WTC11 (cell line): Measurements from ENCODE around the gene CYP27B1. TPM values are rescaled to one million over a fixed set of nuclear protein-coding genes. Genes with fewer than 3 reads are reported as not detected.

Source experiments
- ATAC-seq: fragments of 200-7000 bp; cut with Tn5 transposase; 2 replicates; pipeline ENCODE4 v1.10.0; 2021; ENCODE audit warnings: mild to moderate bottlenecking, moderate library complexity
- CTCF ChIA-PET: fragments of 300-600 bp; sonication (Branson Sonifier 250); formaldehyde crosslinking; loops from one replicate; lab custom pipeline; 2021; ENCODE audit warnings: antibody characterized with exemption; lab: Charles Lee
- POLR2A ChIA-PET: fragments of 350-600 bp; sonication (Branson Sonifier 250); formaldehyde crosslinking; loops from one replicate; lab custom pipeline; 2021; ENCODE audit warnings: antibody characterized with exemption; lab: Charles Lee
- DNase-seq: peaks from one replicate; pipeline ENCODE4 v3.0.0; 2021; ENCODE audit warnings: low spot score
- H3K27ac Mint-ChIP-seq: 2 replicates; pipeline ENCODE4 v1.8.0; 2021; ENCODE audit warnings: mixed read lengths
- H3K27me3 Mint-ChIP-seq: 2 replicates; pipeline ENCODE4 v1.8.0; 2021; ENCODE audit warnings: low read depth, mild to moderate bottlenecking, moderate library complexity, mixed read lengths
- H3K36me3 Mint-ChIP-seq: 2 replicates; pipeline ENCODE4 v1.8.0; 2021; ENCODE audit warnings: mixed read lengths
- H3K4me1 Mint-ChIP-seq: 2 replicates; pipeline ENCODE4 v1.8.0; 2022; ENCODE audit warnings: mixed read lengths
- H3K4me3 Mint-ChIP-seq: 2 replicates; pipeline ENCODE4 v1.8.0; 2021; ENCODE audit warnings: mild to moderate bottlenecking, moderate library complexity, mixed read lengths
- H3K9me3 Mint-ChIP-seq: 2 replicates; pipeline ENCODE4 v1.8.0; 2021; ENCODE audit warnings: mixed read lengths
- AFF4 ChIP-seq: sonication (generic); formaldehyde crosslinking; IDR thresholded peaks from 2 replicates; pipeline ENCODE4 v1.8.1; 2023; ENCODE audit warnings: mild to moderate bottlenecking, missing genetic modification reagents, borderline replicate concordance
- FOXK1 ChIP-seq: sonication (generic); formaldehyde crosslinking; IDR thresholded peaks from 2 replicates; pipeline ENCODE4 v1.8.0; 2022; ENCODE audit warnings: mild to moderate bottlenecking, moderate library complexity, missing genetic modification reagents
- IRF1 ChIP-seq: sonication (generic); formaldehyde crosslinking; IDR thresholded peaks from 2 replicates; pipeline ENCODE4 v1.8.0; 2023; ENCODE audit warnings: missing genetic modification reagents
- IRF2 ChIP-seq: sonication (generic); formaldehyde crosslinking; IDR thresholded peaks from 2 replicates; pipeline ENCODE4 v1.8.0; 2022; ENCODE audit warnings: low read depth, missing genetic modification reagents, borderline replicate concordance
- KAT7 ChIP-seq: sonication (generic); formaldehyde crosslinking; IDR thresholded peaks from 2 replicates; pipeline ENCODE4 v1.8.1; 2023; ENCODE audit warnings: missing genetic modification reagents, mild to moderate bottlenecking, borderline replicate concordance
- MAX ChIP-seq: sonication (generic); formaldehyde crosslinking; IDR thresholded peaks from 2 replicates; pipeline ENCODE4 v1.8.0; 2022; ENCODE audit warnings: mild to moderate bottlenecking, missing genetic modification reagents
- NFE2L1 ChIP-seq: sonication (generic); formaldehyde crosslinking; IDR thresholded peaks from 2 replicates; pipeline ENCODE4 v1.8.1; 2023; ENCODE audit warnings: missing genetic modification reagents
- OVOL2 ChIP-seq: fragments of 250-450 bp; sonication (Bioruptor Pico); IDR thresholded peaks from 2 replicates; pipeline ENCODE4 v1.9.0; 2021; ENCODE audit warnings: mild to moderate bottlenecking, borderline replicate concordance
- RORB ChIP-seq: fragments of 250-450 bp; sonication (Bioruptor Pico); IDR thresholded peaks from 2 replicates; pipeline ENCODE4 v1.9.0; 2021; ENCODE audit warnings: mild to moderate bottlenecking
- TP53 ChIP-seq: sonication (generic); formaldehyde crosslinking; IDR thresholded peaks from 2 replicates; pipeline ENCODE4 v1.8.1; 2023; ENCODE audit warnings: mild to moderate bottlenecking, missing genetic modification reagents
- ZBTB21 ChIP-seq: sonication (generic); formaldehyde crosslinking; IDR thresholded peaks from 2 replicates; pipeline ENCODE4 v1.8.1; 2023; ENCODE audit warnings: mild to moderate bottlenecking, missing genetic modification reagents, borderline replicate concordance
- ZNF317 ChIP-seq: sonication (generic); formaldehyde crosslinking; IDR thresholded peaks from 2 replicates; pipeline ENCODE4 v1.8.1; 2023; ENCODE audit warnings: low read depth, mild to moderate bottlenecking, moderate library complexity, missing genetic modification reagents, borderline replicate concordance
- ZNF671 ChIP-seq: fragments of 250-450 bp; sonication (Bioruptor Pico); IDR thresholded peaks from 2 replicates; pipeline ENCODE4 v1.8.0; 2021; ENCODE audit warnings: mild to moderate bottlenecking
- total RNA-seq: library from RNA; stranded (reverse); gene quantifications from 3 replicates; pipeline ENCODE4 v1.2.3, GENCODE V29; 2021
- TF ChIP-seq, protein P1 (sequence below): sonication (generic); formaldehyde crosslinking; IDR thresholded peaks from 2 replicates; pipeline ENCODE4 v1.8.1; 2023; ENCODE audit warnings: mild to moderate bottlenecking, moderate library complexity, missing genetic modification reagents
- TF ChIP-seq, protein P2 (sequence below): fragments of 250-450 bp; sonication (Bioruptor Pico); IDR thresholded peaks from 2 replicates; pipeline ENCODE4 v2.1.2; 2022; ENCODE audit warnings: mild to moderate bottlenecking, moderate library complexity
- TF ChIP-seq, protein P3 (sequence below): fragments of 250-450 bp; sonication (Bioruptor Pico); IDR thresholded peaks from 2 replicates; pipeline ENCODE4 v1.9.0; 2021; ENCODE audit warnings: moderate library complexity, mild to moderate bottlenecking, inconsistent platforms, borderline replicate concordance

CYP27B1 gene
- total RNA-seq, 1 experiment from 2014 or later: 2.1 TPM

DNA sequence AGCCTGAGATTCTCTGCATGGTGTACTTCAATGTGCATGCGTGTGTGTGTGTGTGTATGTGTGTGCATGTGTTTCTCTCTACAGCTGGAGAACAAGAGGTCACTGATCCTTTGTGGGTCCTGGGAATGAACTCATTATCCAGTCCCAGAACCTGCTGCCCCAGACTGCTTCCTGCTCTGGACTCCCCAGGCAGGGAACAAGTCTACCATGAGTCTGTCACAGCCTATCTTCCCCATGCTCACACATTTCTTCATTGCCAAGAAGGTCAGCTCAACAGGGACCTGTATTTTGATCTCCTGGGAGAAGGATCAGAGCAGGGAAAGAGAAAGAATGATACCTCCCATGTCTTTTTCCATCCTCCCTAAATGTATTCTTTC is 25.5 kb downstream of the CYP27B1 start:
- H3K27ac Mint-ChIP-seq: no peak overlapping the region
- H3K27me3 Mint-ChIP-seq: peaks cover 76% of the 10 kb centered on the region
- H3K4me3 Mint-ChIP-seq: no peak overlapping the region; the same call in 1 of the 2 replicates
- ChIA-PET POLR2A (interaction anchor here (1.0 kb wide), 1 partner anchor 11 kb away, joined by 4 read pairs; the partner anchor contains the start of gene CDK4), CTCF (interaction anchor here (0.8 to 4.7 kb wide), 7 partner anchors 9 to 158 kb away, joined by 3 to 31 read pairs (median 5); partner anchors contain the start of gene B4GALNT1)
- DNase-seq: no peak
- H3K36me3 Mint-ChIP-seq: peaks cover 6% of the 10 kb centered on the region; the same call in 1 of the 2 replicates
- ATAC-seq: no peak
- no peaks in the 10 kb centered on the region; the same call in 1 of the 2 replicates for H3K9me3 Mint-ChIP-seq
- no peak for TF ChIP-seq ZNF317
- no peak for TF ChIP-seq IRF2
- no peak for TF ChIP-seq ZBTB21 (CRISPR knock-in tag)
- TF ChIP-seq OVOL2: no peak
- TF ChIP-seq, protein P1, sequence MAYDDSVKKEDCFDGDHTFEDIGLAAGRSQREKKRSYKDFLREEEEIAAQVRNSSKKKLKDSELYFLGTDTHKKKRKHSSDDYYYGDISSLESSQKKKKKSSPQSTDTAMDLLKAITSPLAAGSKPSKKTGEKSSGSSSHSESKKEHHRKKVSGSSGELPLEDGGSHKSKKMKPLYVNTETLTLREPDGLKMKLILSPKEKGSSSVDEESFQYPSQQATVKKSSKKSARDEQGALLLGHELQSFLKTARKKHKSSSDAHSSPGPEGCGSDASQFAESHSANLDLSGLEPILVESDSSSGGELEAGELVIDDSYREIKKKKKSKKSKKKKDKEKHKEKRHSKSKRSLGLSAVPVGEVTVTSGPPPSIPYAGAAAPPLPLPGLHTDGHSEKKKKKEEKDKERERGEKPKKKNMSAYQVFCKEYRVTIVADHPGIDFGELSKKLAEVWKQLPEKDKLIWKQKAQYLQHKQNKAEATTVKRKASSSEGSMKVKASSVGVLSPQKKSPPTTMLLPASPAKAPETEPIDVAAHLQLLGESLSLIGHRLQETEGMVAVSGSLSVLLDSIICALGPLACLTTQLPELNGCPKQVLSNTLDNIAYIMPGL (CRISPR knock-in tag): no peak
- TF ChIP-seq MAX (CRISPR knock-in tag): no peak
- TF ChIP-seq AFF4 (CRISPR knock-in tag): no peak
- no peak for TF ChIP-seq IRF1 (CRISPR knock-in tag)
- TF ChIP-seq FOXK1 (CRISPR knock-in tag): no peak
- no peak for TF ChIP-seq NFE2L1 (CRISPR knock-in tag)
- TF ChIP-seq, protein P2, sequence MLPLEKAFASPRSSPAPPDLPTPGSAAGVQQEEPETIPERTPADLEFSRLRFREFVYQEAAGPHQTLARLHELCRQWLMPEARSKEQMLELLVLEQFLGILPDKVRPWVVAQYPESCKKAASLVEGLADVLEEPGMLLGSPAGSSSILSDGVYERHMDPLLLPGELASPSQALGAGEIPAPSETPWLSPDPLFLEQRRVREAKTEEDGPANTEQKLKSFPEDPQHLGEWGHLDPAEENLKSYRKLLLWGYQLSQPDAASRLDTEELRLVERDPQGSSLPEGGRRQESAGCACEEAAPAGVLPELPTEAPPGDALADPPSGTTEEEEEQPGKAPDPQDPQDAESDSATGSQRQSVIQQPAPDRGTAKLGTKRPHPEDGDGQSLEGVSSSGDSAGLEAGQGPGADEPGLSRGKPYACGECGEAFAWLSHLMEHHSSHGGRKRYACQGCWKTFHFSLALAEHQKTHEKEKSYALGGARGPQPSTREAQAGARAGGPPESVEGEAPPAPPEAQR (CRISPR knock-in tag): no peak
- TF ChIP-seq RORB (CRISPR knock-in tag): no peak
- no peak for TF ChIP-seq ZNF671
- TF ChIP-seq KAT7 (CRISPR knock-in tag): no peak
- TF ChIP-seq, protein P3, sequence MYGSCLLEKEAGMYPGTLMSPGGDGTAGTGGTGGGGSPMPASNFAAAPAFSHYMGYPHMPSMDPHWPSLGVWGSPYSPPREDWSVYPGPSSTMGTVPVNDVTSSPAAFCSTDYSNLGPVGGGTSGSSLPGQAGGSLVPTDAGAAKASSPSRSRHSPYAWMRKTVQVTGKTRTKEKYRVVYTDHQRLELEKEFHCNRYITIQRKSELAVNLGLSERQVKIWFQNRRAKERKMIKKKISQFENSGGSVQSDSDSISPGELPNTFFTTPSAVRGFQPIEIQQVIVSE (CRISPR knock-in tag): no peak
- H3K4me1 Mint-ChIP-seq: peaks cover 27% of the 10 kb centered on the region

DNA sequence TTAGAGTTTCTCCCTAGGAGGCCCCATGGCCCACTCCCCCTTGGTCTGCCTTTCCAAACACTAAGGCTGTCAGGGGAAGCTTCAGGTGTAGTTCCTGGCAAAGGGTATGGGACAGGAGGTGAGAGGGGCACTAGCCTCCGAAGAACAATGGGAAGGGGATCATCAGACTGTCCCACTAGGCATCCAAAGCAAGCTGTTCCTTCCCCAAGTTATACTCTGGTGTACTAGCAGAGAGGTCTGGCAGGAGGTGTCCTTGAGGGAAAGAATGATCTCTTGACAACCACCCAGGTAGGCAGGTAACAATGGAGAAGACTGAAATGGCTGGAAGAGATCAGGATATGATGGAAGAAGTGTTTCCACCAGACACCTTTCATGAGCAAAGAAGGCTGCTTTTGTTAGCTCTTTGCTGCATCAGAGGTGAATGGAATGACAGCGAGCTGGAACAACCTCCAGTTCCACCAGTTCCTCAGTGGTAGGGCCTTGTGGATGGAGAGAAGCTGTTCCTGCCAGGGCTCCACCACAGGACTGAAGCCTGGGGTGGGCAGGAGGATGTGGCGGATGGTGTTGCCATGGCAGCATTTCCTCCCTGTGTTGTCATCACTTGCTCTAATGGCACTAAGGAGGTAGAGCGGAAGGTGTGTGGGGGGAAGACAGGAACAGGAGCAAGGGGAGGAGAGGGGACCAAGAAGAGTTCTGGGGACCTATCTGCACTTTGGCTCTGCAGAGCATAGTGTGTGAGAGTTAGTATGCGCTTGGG is 26.0 kb downstream of the CYP27B1 start:
- H3K9me3 Mint-ChIP-seq: no peaks in the 10 kb centered on the region; the same call in 1 of the 2 replicates
- POLR2A ChIA-PET: interaction anchor here (1.0 kb wide), 1 partner anchor 11 kb away, joined by 4 read pairs; the partner anchor contains the start of gene CDK4
- DNase-seq: no peak
- H3K4me1 Mint-ChIP-seq: peaks cover 25% of the 10 kb centered on the region
- H3K27me3 Mint-ChIP-seq: peaks cover 82% of the 10 kb centered on the region
- ATAC-seq: no peak
- H3K36me3 Mint-ChIP-seq: 0 out of 2 replicates have a peak, but pooled peaks cover 2% of the 10 kb centered on the region
- CTCF ChIA-PET: interaction anchor here (0.9 to 4.7 kb wide), 5 partner anchors 14 to 157 kb away, joined by 3 to 31 read pairs (median 5); partner anchors contain the start of gene B4GALNT1
- no peak overlapping the region for H3K4me3 Mint-ChIP-seq
- H3K27ac Mint-ChIP-seq: no peak overlapping the region
- no peak for TF ChIP-seq TP53
